AG10803 (cell line): Measurements from ENCODE around the gene OPN1MW3.

Experiments used
- DNase-seq: peaks from one replicate; pipeline ENCODE4 v3.0.0; 2010; ENCODE audit warnings: low read depth
- H3K4me3 ChIP-seq: 2 replicates; pipeline ENCODE4 v1.5.1; 2011; ENCODE audit warnings: mild to moderate bottlenecking, low read length, control low read depth
- TF ChIP-seq, protein P1 (sequence below): conservative IDR thresholded peaks from 2 replicates; pipeline ENCODE4 v1.5.1; 2011; ENCODE audit warnings: mild to moderate bottlenecking, low read length, control low read depth, inconsistent platforms

OPN1MW3 gene

DNA sequence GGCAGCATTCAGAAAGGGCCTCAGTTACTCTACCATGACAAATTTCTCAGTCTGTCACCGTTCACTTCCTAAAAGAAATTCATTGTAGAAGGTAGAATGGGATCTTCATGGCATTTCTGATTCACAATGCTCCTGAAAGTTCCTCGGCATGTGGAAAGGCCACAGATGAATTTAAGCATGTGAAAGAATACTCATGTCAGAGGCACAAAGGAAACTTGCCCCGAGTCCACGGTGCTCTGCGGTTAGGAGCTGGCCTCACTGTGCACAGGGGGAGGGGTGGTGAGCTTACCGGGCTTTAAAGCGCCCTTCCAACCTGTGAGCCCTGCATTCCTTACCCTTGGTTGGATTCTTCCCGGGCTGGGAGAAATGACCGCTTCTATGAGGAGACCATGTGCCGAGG is 47.5 kb downstream of the OPN1MW3 start:
- no peak for DNase-seq
- TF ChIP-seq, protein P1, sequence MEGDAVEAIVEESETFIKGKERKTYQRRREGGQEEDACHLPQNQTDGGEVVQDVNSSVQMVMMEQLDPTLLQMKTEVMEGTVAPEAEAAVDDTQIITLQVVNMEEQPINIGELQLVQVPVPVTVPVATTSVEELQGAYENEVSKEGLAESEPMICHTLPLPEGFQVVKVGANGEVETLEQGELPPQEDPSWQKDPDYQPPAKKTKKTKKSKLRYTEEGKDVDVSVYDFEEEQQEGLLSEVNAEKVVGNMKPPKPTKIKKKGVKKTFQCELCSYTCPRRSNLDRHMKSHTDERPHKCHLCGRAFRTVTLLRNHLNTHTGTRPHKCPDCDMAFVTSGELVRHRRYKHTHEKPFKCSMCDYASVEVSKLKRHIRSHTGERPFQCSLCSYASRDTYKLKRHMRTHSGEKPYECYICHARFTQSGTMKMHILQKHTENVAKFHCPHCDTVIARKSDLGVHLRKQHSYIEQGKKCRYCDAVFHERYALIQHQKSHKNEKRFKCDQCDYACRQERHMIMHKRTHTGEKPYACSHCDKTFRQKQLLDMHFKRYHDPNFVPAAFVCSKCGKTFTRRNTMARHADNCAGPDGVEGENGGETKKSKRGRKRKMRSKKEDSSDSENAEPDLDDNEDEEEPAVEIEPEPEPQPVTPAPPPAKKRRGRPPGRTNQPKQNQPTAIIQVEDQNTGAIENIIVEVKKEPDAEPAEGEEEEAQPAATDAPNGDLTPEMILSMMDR = no peak
- H3K4me3 ChIP-seq = no peak overlapping the region

DNA sequence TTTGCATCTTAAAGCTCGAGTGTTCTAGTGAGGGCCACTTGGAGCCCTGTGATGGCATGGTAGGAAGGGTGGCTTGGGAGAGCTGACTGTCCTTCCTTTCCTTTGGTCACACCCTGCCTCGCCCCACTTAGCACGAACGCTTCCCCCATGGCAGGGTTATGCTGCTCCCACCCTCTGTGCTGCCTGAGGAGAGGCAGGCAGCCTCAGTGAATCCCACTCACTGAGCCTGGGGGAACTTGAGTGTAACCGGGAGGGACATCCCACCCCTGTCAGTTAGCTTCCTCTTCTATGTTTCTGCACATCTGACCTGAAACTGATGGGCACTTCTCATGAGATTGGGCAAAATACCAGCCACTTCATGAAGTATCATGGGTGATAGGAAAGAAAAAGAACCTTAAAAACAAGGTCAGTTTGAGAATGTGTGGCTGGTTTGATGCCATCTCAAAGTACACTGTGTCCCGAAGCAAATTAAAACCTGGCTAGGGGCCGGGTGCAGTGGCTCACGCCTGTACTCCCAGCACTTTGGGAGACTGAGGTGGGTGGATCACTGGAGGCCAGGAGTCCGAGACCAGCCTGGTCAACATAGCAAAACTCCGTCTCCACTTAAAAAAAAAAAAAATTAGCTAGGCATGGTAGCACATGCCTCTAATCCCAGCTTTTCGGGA is 48.3 kb downstream of the OPN1MW3 start:
- no peak for DNase-seq
- no peak overlapping the region for H3K4me3 ChIP-seq
- TF ChIP-seq, protein P1 = no peak

DNA sequence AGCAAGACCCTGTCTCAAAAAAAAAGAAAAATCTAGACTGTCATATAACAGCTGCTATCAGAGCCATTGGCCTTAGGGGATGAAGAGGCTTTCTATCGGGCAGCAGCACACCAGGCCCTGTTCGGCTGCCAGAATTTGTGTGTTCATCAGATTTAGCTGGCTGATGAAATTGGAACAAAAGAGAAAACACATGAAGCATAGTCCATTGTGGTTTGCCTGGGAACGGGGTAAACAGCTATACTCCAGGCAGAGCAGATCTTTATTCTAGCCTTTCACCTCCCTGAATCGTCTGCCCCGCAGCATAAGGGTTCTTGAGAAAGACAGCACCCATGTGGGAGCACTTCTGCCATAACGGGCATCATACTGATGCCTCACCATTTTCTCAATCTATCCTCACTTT is 49.8 kb downstream of the OPN1MW3 start:
- DNase-seq = peak; percentile 29
- TF ChIP-seq, protein P1 = no peak

DNA sequence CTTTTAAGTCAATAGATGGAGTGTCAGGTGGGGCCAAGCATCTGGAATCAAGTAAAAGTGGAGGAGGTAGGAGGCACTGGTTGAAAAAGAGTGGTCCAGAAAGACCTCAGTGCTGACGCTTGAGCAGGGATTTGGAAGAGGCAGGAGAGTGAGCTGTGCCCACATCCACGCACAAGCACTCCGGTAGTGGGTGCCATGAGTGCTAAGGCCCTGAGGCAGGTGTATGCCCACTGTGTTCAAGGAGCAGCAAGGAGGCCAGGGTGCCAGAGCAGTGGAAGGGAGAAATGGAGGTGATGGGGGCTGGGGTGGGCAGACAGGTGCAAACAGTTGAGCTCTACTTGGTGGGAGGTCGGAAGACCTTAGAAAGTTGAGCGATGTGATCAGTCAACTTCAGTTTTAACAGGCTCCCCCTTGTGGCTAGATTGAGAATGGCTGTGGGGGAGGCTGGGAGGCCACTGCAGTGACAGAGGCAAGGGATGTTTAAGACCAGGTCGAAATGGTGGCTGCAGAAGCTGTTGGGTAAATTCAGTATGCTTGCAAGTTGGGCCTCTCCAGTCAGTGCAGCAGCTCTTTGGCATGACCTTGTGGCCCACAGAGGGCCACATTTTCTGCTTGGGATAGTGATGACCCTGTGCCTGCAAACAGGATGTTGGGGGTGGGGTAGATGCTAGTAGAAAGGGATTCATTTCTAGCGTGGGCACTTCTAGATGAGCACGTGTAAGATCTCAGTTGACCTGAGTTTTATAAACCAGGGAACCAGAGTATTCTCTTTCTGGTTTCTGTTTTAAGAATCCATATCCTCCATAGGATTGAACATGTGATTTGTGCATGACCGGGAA is 50.9 kb downstream of the OPN1MW3 start:
- H3K4me3 ChIP-seq = no peak overlapping the region
- DNase-seq = peak; percentile 30
- TF ChIP-seq, protein P1 = peak; percentile 66

More for the DNA sequence above, 49.8 kb downstream of the OPN1MW3 start:
- no peak overlapping the region for H3K4me3 ChIP-seq

DNA sequence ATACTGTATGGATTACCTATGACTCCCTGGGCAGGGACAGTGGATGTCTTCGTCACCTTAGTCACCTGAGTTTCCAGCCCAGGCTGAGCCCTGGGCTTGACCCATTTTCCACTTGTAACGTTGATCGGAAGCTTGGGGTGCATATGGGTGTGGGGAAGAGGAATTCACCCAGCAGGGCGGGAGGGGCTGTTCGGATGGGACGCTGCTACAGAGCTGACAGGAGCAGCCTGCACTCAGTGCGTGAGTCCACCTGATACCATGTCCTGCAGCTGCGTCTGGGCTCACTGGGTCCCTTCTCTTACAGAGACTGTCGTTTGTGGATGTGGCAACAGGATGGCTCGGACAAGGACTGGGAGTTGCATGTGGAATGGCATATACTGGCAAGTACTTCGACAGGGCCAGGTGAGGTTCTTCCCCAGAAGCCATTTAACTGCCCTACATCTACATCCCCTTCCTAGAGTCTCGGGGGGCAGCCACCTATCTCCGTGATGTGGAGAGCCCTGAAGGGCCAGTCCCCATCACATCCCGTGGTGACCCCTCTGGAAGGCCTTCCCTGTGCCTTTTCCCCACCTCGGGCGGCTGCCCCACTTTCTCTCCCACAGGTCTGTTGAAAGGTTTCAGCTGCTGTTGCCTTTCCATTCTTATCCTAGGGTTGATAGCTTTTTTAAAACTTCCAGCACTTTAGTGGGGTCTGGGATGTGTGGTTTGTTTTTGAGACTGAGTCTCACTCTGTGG is 51.8 kb downstream of the OPN1MW3 start:
- TF ChIP-seq, protein P1 = no peak
- DNase-seq = no peak
- no peak overlapping the region for H3K4me3 ChIP-seq

DNA sequence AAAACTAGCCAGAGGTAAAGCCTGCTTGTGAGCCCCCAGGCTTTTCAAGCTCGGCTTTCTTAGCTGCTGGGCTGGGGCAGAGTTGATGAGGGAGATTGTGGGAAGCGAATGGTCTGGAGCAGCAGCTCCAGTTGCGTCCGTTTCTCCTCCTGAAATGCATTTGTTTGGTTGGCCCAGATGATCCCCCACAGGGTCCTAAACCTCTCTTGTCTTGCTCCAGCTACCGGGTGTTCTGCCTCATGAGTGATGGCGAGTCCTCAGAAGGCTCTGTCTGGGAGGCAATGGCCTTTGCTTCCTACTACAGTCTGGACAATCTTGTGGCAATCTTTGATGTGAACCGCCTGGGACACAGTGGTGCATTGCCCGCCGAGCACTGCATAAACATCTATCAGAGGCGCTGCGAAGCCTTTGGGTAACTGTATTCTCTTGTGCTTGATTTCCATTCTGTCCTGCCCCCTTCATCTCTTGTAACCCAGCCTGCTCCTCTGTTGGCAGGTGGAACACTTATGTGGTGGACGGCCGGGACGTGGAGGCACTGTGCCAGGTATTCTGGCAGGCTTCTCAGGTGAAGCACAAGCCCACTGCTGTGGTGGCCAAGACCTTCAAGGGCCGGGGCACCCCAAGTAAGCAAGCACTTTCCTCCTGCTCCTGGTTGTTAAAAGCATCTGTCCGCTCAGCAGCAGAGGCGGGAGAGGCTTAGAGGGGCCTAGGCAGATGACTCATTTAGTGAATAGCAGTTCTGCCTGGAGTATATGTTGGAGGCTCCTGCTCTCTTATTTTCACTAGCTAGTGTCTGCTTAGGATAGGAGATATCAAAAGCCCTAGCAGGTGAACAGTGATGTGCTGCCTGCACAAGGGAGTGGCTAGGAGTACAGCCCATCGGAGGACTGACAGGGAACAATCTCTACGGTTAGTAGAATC is 53.5 kb downstream of the OPN1MW3 start:
- TF ChIP-seq, protein P1 = no peak
- no peak overlapping the region for H3K4me3 ChIP-seq
- no peak for DNase-seq
